ENCODE data around the gene BHLHE40. TPM values are rescaled to one million over a fixed set of nuclear protein-coding genes. Genes with fewer than 3 reads are reported as not detected.

The BHLHE40 gene
- total and polyA plus RNA-seq, 4 donors, result 28.5 to 204 (median 88.4) TPM

Other genes starting within 250 kb of the BHLHE40 start
- gene ARL8B, start 142.9 kb downstream of the BHLHE40 start, total RNA-seq, result 100 to 1,000 TPM in 1 of 2 donors, 10 to 100 TPM in 1; 84.2 to 108 TPM
- gene ARL8B, start 142.9 kb downstream of the BHLHE40 start, polyA plus RNA-seq, result 10 to 100 TPM; 58.9 to 65.4 TPM
- gene EDEM1, start 208.3 kb downstream of the BHLHE40 start, total RNA-seq, result 100 to 1,000 TPM in 1 of 2 donors, 10 to 100 TPM in 1; 73.2 to 132 TPM
- gene EDEM1, start 208.3 kb downstream of the BHLHE40 start, polyA plus RNA-seq, result 10 to 100 TPM; 12.8 to 35.4 TPM

All from lung (tissue), 4 donors.